Erythroblast (primary cell): ENCODE measurements around the gene C6orf89.

ENCODE experiments used
- GATA1 ChIP-seq: IDR thresholded peaks from 2 replicates; pipeline ENCODE4 v1.6.1; 2011; ENCODE audit warnings: low read depth, mild to moderate bottlenecking, control low read depth, low read length, moderate library complexity
- POLR2A ChIP-seq: IDR thresholded peaks from 2 replicates; pipeline ENCODE4 v1.6.1; 2011; ENCODE audit warnings: mild to moderate bottlenecking, low read length

DNA sequence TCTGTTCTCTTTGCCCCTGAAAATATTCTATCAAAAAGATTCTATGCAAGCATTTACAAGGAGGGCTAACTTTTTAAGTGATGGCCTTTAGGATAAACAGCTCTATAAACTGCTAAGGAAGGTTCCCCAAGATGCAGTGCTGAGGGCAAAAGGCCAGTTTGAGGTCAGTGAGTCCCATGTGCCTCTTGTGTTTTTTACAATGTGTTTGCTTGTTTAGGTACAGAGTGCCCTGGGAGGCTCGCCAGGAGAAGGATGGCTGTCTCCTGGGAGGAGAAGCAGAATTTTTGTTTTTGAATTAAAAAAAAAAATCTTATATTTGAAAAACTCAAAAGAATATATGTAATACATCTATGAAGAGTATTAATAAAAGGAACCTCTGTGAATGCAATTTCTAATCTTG is 87.4 kb downstream of the C6orf89 start:
- TF ChIP-seq POLR2A (no peak), GATA1 (no peak)
